ENCODE data around the gene ITSN2.

ITSN2 gene

GRCh38 chr2:24399434-24400206, 39.3 kb upstream of the ITSN2 start:
- H3K27ac ChIP-seq = no peak overlapping the region
- H3K4me1 ChIP-seq = no peaks in the 10 kb centered on the region
- no peak for TF ChIP-seq Cebpa-rat (IDR thresholded peaks at IDR 0.05)
- H3K9ac ChIP-seq = no peak overlapping the region
- H4K20me1 ChIP-seq = no peaks in the 10 kb centered on the region
- no peak overlapping the region for H3K4me2 ChIP-seq
- no peaks in the 10 kb centered on the region for H3K36me3 ChIP-seq
- peaks cover 5% of the 10 kb centered on the region; the same call in 1 of the 2 replicates for H3K9me3 ChIP-seq
- no peaks in the 10 kb centered on the region for H3K27me3 ChIP-seq
- H3K4me3 ChIP-seq = no peak overlapping the region

GRCh38 chr2:24394998-24395397, 34.7 kb upstream of the ITSN2 start:
- Histone ChIP-seq H3K36me3 (no peaks in the 10 kb centered on the region), H3K27ac (no peak overlapping the region), H3K9ac (no peak overlapping the region), H4K20me1 (no peaks in the 10 kb centered on the region), H3K27me3 (no peaks in the 10 kb centered on the region), H3K4me2 (no peak overlapping the region), H3K4me1 (no peaks in the 10 kb centered on the region), H3K4me3 (no peak overlapping the region), H3K9me3 (no peaks in the 10 kb centered on the region)
- TF ChIP-seq Cebpa-rat (IDR thresholded peaks at IDR 0.05) = no peak

GRCh38 chr2:24392542-24393059, 32.3 kb upstream of the ITSN2 start:
- H3K4me2 ChIP-seq = no peak overlapping the region
- H3K9me3 ChIP-seq = no peaks in the 10 kb centered on the region
- no peak for TF ChIP-seq Cebpa-rat (IDR thresholded peaks at IDR 0.05)
- no peak overlapping the region for H3K9ac ChIP-seq
- no peaks in the 10 kb centered on the region for H3K27me3 ChIP-seq
- no peak overlapping the region for H3K27ac ChIP-seq
- no peak overlapping the region for H3K4me3 ChIP-seq
- H3K36me3 ChIP-seq = no peaks in the 10 kb centered on the region
- H4K20me1 ChIP-seq = no peaks in the 10 kb centered on the region
- no peaks in the 10 kb centered on the region for H3K4me1 ChIP-seq

GRCh38 chr2:24385366-24385765, 25.0 kb upstream of the ITSN2 start:
- no peak for TF ChIP-seq Cebpa-rat (IDR thresholded peaks at IDR 0.05)
- 0 out of 2 replicates have a peak, but pooled peaks cover 3% of the 10 kb centered on the region for H3K4me1 ChIP-seq
- no peaks in the 10 kb centered on the region for H3K9me3 ChIP-seq
- no peaks in the 10 kb centered on the region for H4K20me1 ChIP-seq
- H3K36me3 ChIP-seq = no peaks in the 10 kb centered on the region
- H3K27me3 ChIP-seq = no peaks in the 10 kb centered on the region
- H3K27ac ChIP-seq = no peak overlapping the region
- no peak overlapping the region for H3K9ac ChIP-seq
- no peak overlapping the region for H3K4me3 ChIP-seq
- no peak overlapping the region for H3K4me2 ChIP-seq

GRCh38 chr2:24382363-24383073, 22.2 kb upstream of the ITSN2 start:
- Histone ChIP-seq H3K4me2 (no peak overlapping the region), H3K27me3 (no peaks in the 10 kb centered on the region), H3K27ac (no peak overlapping the region), H3K4me1 (0 out of 2 replicates have a peak, but pooled peaks cover 3% of the 10 kb centered on the region), H3K36me3 (no peaks in the 10 kb centered on the region), H3K9ac (no peak overlapping the region), H3K4me3 (no peak overlapping the region), H4K20me1 (no peaks in the 10 kb centered on the region), H3K9me3 (no peaks in the 10 kb centered on the region)
- no peak for TF ChIP-seq Cebpa-rat (IDR thresholded peaks at IDR 0.05)

GRCh38 chr2:24380820-24381219, 20.5 kb upstream of the ITSN2 start:
- H4K20me1 ChIP-seq = no peaks in the 10 kb centered on the region
- no peak overlapping the region for H3K9ac ChIP-seq
- no peak overlapping the region for H3K4me2 ChIP-seq
- no peaks in the 10 kb centered on the region for H3K36me3 ChIP-seq
- H3K9me3 ChIP-seq = no peaks in the 10 kb centered on the region
- no peak for TF ChIP-seq Cebpa-rat (IDR thresholded peaks at IDR 0.05)
- no peak overlapping the region for H3K27ac ChIP-seq
- no peak overlapping the region for H3K4me3 ChIP-seq
- no peaks in the 10 kb centered on the region for H3K27me3 ChIP-seq
- H3K4me1 ChIP-seq = 0 out of 2 replicates have a peak, but pooled peaks cover 3% of the 10 kb centered on the region

GRCh38 chr2:24375349-24376087, 15.2 kb upstream of the ITSN2 start:
- Histone ChIP-seq H4K20me1 (no peaks in the 10 kb centered on the region), H3K27me3 (no peaks in the 10 kb centered on the region), H3K36me3 (no peaks in the 10 kb centered on the region), H3K9ac (no peak overlapping the region), H3K4me3 (no peak overlapping the region), H3K4me1 (no peaks in the 10 kb centered on the region), H3K4me2 (no peak overlapping the region), H3K9me3 (no peaks in the 10 kb centered on the region), H3K27ac (no peak overlapping the region)
- TF ChIP-seq Cebpa-rat (IDR thresholded peaks at IDR 0.05) = no peak

GRCh38 chr2:24374301-24374700, 14.0 kb upstream of the ITSN2 start:
- no peak for TF ChIP-seq Cebpa-rat (IDR thresholded peaks at IDR 0.05)
- Histone ChIP-seq H3K9me3 (no peaks in the 10 kb centered on the region), H3K4me1 (no peaks in the 10 kb centered on the region), H3K27ac (no peak overlapping the region), H3K27me3 (no peaks in the 10 kb centered on the region), H3K9ac (no peak overlapping the region), H3K4me2 (no peak overlapping the region), H3K4me3 (no peak overlapping the region), H3K36me3 (no peaks in the 10 kb centered on the region), H4K20me1 (no peaks in the 10 kb centered on the region)

GRCh38 chr2:24372033-24372432, 11.7 kb upstream of the ITSN2 start:
- Histone ChIP-seq H3K9me3 (no peaks in the 10 kb centered on the region), H3K4me2 (no peak overlapping the region), H3K4me3 (no peak overlapping the region), H3K4me1 (no peaks in the 10 kb centered on the region), H3K9ac (no peak overlapping the region), H3K27ac (no peak overlapping the region), H4K20me1 (no peaks in the 10 kb centered on the region), H3K36me3 (no peaks in the 10 kb centered on the region), H3K27me3 (no peaks in the 10 kb centered on the region)
- no peak for TF ChIP-seq Cebpa-rat (IDR thresholded peaks at IDR 0.05)
